ENCODE measurements around the gene THOC2. TPM values are rescaled to one million over a fixed set of nuclear protein-coding genes. Genes with fewer than 3 reads are reported as not detected.

Gene THOC2
- total and polyA plus RNA-seq, 2 of the 8 experiments (the other 6 are each of a cell fraction or from before 2014, with no cell fraction given) = 32.7 to 68.8 TPM

DNA sequence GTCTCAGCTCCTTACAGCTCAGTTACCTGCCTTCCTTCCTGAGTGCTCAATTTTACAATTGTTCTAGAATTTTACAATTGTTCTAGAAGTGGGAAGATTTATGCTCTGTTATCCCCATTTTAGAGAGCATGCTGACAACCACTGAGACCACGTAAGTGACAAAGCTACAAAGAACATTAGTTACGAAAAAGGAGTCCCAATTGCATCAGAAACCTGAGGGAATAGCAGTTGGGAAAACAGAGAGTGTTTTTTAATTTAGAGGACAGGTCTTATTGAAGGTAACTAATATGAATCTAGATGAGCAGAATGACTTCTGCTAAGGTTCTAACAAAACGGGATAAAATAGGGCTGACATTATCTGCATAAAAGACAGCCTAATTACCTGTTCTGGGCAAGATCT, 103.3 kb downstream of the THOC2 start (continued):
- no peak for TF ChIP-seq CHD2 (IDR thresholded peaks at IDR 0.05; ENCODE audit: low read length)
- no peak for TF ChIP-seq GABPA (IDR thresholded peaks at IDR 0.05; ENCODE audit: borderline replicate concordance, insufficient read depth, low read length)
- TF ChIP-seq, protein P1, sequence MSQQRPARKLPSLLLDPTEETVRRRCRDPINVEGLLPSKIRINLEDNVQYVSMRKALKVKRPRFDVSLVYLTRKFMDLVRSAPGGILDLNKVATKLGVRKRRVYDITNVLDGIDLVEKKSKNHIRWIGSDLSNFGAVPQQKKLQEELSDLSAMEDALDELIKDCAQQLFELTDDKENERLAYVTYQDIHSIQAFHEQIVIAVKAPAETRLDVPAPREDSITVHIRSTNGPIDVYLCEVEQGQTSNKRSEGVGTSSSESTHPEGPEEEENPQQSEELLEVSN (IDR thresholded peaks at IDR 0.05) = no peak
- TF ChIP-seq, protein P2, sequence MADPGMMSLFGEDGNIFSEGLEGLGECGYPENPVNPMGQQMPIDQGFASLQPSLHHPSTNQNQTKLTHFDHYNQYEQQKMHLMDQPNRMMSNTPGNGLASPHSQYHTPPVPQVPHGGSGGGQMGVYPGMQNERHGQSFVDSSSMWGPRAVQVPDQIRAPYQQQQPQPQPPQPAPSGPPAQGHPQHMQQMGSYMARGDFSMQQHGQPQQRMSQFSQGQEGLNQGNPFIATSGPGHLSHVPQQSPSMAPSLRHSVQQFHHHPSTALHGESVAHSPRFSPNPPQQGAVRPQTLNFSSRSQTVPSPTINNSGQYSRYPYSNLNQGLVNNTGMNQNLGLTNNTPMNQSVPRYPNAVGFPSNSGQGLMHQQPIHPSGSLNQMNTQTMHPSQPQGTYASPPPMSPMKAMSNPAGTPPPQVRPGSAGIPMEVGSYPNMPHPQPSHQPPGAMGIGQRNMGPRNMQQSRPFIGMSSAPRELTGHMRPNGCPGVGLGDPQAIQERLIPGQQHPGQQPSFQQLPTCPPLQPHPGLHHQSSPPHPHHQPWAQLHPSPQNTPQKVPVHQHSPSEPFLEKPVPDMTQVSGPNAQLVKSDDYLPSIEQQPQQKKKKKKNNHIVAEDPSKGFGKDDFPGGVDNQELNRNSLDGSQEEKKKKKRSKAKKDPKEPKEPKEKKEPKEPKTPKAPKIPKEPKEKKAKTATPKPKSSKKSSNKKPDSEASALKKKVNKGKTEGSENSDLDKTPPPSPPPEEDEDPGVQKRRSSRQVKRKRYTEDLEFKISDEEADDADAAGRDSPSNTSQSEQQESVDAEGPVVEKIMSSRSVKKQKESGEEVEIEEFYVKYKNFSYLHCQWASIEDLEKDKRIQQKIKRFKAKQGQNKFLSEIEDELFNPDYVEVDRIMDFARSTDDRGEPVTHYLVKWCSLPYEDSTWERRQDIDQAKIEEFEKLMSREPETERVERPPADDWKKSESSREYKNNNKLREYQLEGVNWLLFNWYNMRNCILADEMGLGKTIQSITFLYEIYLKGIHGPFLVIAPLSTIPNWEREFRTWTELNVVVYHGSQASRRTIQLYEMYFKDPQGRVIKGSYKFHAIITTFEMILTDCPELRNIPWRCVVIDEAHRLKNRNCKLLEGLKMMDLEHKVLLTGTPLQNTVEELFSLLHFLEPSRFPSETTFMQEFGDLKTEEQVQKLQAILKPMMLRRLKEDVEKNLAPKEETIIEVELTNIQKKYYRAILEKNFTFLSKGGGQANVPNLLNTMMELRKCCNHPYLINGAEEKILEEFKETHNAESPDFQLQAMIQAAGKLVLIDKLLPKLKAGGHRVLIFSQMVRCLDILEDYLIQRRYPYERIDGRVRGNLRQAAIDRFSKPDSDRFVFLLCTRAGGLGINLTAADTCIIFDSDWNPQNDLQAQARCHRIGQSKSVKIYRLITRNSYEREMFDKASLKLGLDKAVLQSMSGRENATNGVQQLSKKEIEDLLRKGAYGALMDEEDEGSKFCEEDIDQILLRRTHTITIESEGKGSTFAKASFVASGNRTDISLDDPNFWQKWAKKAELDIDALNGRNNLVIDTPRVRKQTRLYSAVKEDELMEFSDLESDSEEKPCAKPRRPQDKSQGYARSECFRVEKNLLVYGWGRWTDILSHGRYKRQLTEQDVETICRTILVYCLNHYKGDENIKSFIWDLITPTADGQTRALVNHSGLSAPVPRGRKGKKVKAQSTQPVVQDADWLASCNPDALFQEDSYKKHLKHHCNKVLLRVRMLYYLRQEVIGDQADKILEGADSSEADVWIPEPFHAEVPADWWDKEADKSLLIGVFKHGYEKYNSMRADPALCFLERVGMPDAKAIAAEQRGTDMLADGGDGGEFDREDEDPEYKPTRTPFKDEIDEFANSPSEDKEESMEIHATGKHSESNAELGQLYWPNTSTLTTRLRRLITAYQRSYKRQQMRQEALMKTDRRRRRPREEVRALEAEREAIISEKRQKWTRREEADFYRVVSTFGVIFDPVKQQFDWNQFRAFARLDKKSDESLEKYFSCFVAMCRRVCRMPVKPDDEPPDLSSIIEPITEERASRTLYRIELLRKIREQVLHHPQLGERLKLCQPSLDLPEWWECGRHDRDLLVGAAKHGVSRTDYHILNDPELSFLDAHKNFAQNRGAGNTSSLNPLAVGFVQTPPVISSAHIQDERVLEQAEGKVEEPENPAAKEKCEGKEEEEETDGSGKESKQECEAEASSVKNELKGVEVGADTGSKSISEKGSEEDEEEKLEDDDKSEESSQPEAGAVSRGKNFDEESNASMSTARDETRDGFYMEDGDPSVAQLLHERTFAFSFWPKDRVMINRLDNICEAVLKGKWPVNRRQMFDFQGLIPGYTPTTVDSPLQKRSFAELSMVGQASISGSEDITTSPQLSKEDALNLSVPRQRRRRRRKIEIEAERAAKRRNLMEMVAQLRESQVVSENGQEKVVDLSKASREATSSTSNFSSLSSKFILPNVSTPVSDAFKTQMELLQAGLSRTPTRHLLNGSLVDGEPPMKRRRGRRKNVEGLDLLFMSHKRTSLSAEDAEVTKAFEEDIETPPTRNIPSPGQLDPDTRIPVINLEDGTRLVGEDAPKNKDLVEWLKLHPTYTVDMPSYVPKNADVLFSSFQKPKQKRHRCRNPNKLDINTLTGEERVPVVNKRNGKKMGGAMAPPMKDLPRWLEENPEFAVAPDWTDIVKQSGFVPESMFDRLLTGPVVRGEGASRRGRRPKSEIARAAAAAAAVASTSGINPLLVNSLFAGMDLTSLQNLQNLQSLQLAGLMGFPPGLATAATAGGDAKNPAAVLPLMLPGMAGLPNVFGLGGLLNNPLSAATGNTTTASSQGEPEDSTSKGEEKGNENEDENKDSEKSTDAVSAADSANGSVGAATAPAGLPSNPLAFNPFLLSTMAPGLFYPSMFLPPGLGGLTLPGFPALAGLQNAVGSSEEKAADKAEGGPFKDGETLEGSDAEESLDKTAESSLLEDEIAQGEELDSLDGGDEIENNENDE (IDR thresholded peaks at IDR 0.05; ENCODE audit: insufficient replicate concordance, low read length) = no peak
- no peak for TF ChIP-seq SRF (IDR thresholded peaks at IDR 0.05; ENCODE audit: low read depth, low read length)
- TF ChIP-seq RXRA (IDR thresholded peaks at IDR 0.05; ENCODE audit: insufficient read depth, low read depth, low read length) = no peak
